Muscle layer of colon (tissue), 2 donors: ENCODE measurements around the gene TPP1.

Source experiments
- H3K27ac ChIP-seq: one replicate; pipeline ENCODE4 v1.7.0; 2013; ENCODE audit warnings: low read depth, mild to moderate bottlenecking, low read length, moderate library complexity
- H3K27me3 ChIP-seq, 2 donors: one replicate each; pipeline ENCODE4 v1.7.0; 2013; ENCODE audit warnings: low read length in 2 of 2, mild to moderate bottlenecking in 2 of 2; ENCODE audit not compliant: insufficient read depth in 2 of 2, control insufficient read depth in 1 of 2
- H3K36me3 ChIP-seq: one replicate; pipeline ENCODE4 v1.7.0; 2013; ENCODE audit warnings: mild to moderate bottlenecking, low read length; ENCODE audit not compliant: insufficient read depth
- H3K4me1 ChIP-seq: one replicate; pipeline ENCODE4 v1.7.0; 2013; ENCODE audit warnings: mild to moderate bottlenecking, low read length; ENCODE audit not compliant: insufficient read depth
- H3K4me3 ChIP-seq, 2 donors: one replicate each; pipeline ENCODE4 v1.7.0; 2013; ENCODE audit warnings: low read length in 2 of 2, low read depth in 1 of 2, mild to moderate bottlenecking in 1 of 2, moderate library complexity in 1 of 2
- H3K9ac ChIP-seq: one replicate; pipeline ENCODE4 v1.7.0; 2013; ENCODE audit warnings: low read length
- H3K9me3 ChIP-seq: one replicate; pipeline ENCODE4 v1.7.0; 2013; ENCODE audit warnings: mild to moderate bottlenecking, low read length
- donor health status: abdominal sarcoma.
- donor health status: Adenocarcinoma of cecum.

TPP1 gene

DNA sequence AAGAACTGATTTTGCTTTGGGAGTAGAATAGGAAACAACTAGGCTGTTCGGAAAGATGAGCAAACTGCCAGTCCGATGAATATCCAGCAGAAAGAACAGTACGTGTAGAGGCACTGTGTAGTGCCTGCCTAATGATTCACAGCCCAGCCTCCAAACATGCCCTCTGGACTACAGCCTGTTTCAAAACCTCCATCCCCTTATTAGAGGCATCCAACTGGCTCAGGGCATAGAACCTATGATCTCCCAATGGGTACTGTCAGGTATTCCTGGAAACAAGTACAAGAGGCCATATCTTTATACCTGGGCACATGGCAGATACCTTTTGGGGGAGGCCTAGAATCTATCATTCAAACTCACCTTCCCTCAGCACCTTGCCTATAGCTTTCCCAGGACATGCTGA lies 20.7 kb downstream of the TPP1 start:
- H3K4me1 ChIP-seq = peaks cover 86% of the 10 kb centered on the region
- H3K9me3 ChIP-seq = no peaks in the 10 kb centered on the region
- H3K27ac ChIP-seq = peak overlapping the region; percentile 31
- H3K4me3 ChIP-seq = no peak overlapping the region
- peaks cover 51% of the 10 kb centered on the region for H3K36me3 ChIP-seq
- no peaks in the 10 kb centered on the region for H3K27me3 ChIP-seq
- no peak overlapping the region for H3K9ac ChIP-seq

DNA sequence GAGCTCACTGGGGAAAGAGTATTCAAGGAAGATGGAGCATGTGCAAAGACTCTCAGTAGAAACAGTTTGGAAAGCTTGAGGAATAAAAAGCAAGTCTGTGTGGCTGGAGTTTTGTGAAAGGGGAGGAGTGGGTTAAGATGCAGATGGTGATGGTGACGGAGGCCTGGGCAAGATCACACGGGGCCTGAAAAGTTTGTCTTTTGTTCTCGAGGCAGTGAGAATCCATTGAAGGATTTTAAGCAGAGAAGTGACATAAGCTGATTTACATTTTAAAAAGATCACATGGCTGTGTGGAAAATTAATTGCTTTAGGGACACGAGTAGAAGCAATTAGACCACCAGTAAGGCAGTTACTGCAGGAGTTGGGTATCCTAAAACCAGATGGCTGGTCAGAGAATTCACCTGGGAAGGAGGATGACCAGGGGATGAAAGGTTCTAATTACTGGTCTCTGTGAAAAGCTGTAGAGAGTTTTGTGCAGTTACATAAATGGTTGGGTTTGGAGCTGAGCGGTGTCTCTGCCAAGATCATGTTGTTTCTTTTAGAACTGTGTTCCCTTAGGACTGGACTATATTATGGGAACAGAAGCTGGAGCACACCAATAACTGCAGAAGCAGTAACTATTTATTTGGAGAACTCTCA lies 22.9 kb downstream of the TPP1 start:
- peak overlapping the region; percentile 12 for H3K9ac ChIP-seq
- H3K4me1 ChIP-seq = peaks cover 83% of the 10 kb centered on the region
- H3K36me3 ChIP-seq = peaks cover 56% of the 10 kb centered on the region
- no peaks in the 10 kb centered on the region for H3K9me3 ChIP-seq
- H3K27me3 ChIP-seq = no peaks in the 10 kb centered on the region
- H3K4me3 ChIP-seq = no peak overlapping the region
- H3K27ac ChIP-seq = peak overlapping the region; percentile 80

GRCh38 chr11:6594142-6594768 lies 25.0 kb downstream of the TPP1 start:
- Histone ChIP-seq H3K4me3 (no peak overlapping the region), H3K36me3 (peaks cover 35% of the 10 kb centered on the region), H3K9me3 (no peaks in the 10 kb centered on the region), H3K9ac (no peak overlapping the region), H3K27ac (peak overlapping the region; percentile 56), H3K27me3 (no peaks in the 10 kb centered on the region), H3K4me1 (peaks cover 65% of the 10 kb centered on the region)

- Histone ChIP-seq H3K27ac (peak overlapping the region; percentile 74), H3K9ac (peak overlapping the region; percentile 13), H3K9me3 (no peaks in the 10 kb centered on the region), H3K36me3 (peaks cover 11% of the 10 kb centered on the region), H3K4me3 (no peak overlapping the region), H3K27me3 (no peaks in the 10 kb centered on the region), H3K4me1 (peaks cover 32% of the 10 kb centered on the region)
Observed at GRCh38 chr11:6588018-6588417, 31.2 kb downstream of the TPP1 start.

DNA sequence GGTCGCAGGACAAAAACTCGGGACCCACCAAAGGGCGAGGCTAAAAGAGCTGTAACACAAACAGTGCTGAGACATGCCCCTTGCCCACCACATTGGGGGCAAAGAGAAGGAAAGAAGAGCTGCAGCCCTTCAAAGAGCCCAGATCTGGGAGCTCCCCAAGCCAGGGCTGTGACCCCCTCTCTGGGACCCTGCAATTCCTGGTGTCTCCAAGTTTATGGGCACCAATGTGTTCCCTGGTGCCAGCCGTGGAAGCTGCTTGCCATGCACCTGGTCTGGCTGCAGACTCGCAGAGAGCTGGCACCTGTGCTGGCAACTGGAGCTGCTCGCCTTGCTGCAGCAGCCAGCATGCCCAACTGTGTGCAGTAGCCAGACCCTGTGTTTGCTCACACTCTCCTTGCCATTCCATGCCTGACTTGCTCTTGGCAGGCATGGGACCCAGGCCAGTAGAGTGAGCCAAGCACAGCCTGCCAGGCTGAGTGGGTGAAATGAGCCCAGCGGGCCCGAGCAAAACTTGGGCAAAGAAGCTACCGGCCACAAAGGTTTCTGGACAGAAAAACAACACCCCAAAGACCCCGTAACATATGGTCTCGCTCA lies 31.8 kb downstream of the TPP1 start:
- Histone ChIP-seq H3K27ac (peak overlapping the region; percentile 74), H3K9me3 (no peaks in the 10 kb centered on the region), H3K27me3 (no peaks in the 10 kb centered on the region), H3K4me3 (no peak overlapping the region), H3K9ac (peak overlapping the region; percentile 13), H3K36me3 (peaks cover 5% of the 10 kb centered on the region), H3K4me1 (peaks cover 26% of the 10 kb centered on the region)

DNA sequence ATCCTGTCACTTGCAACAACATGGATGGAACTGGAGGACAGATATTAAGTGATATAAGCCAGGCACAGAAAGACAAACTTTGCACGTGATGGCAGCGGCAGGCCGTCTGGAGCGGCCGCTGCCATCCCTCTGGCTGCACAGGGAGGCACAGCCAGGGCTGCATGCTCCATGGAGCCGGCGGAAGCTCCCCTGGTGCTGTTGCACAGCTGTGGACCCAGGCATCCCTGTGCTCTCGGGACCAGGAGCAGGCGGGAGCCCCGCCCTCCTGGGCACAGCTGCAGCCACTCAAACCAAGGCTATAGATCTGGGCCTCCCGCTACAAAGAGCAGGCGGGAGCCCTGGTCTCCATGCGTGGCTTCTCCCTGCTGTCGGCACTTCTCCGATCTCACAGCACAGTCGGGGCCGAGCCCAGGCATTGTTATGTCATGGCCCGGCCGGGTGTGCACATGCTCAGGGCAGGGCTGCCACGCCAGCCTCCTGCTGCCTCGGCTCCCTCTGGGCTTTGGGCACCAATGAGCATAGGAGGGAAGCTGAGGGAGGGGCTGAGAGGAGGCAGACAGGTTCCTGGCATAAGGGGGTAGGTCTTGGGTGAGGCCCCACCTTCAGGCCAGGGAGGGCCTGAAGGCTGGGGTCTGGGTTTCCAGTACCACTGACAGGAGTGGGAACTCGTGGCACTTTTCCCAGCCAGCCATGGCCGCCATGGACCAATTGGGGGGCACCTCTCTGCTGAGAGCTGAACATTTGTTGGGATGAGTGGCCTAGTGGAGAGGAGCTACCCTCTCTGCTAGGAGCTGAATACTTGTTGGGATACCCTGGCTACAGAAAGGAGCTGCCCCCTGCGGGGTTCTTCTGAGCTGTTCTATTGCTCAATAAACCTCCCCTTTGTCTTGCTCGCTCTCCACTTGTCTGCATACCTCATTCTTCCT lies 32.5 kb downstream of the TPP1 start:
- Histone ChIP-seq H3K4me3 (peak overlapping the region in 1 of 2 donors; percentile 48), H3K9ac (no peak overlapping the region), H3K27me3 (no peaks in the 10 kb centered on the region), H3K27ac (peak overlapping the region; percentile 74), H3K4me1 (peaks cover 24% of the 10 kb centered on the region), H3K36me3 (peaks cover under 1% of the 10 kb centered on the region), H3K9me3 (no peaks in the 10 kb centered on the region)

- Histone ChIP-seq H3K9ac (no peak overlapping the region), H3K36me3 (no peaks in the 10 kb centered on the region), H3K4me1 (peaks cover 24% of the 10 kb centered on the region), H3K9me3 (no peaks in the 10 kb centered on the region), H3K27ac (no peak overlapping the region), H3K4me3 (no peak overlapping the region), H3K27me3 (no peaks in the 10 kb centered on the region)
Observed at GRCh38 chr11:6584528-6584927, 34.7 kb downstream of the TPP1 start.

GRCh38 chr11:6583584-6583983 lies 35.6 kb downstream of the TPP1 start:
- H3K27me3 ChIP-seq = no peaks in the 10 kb centered on the region
- no peaks in the 10 kb centered on the region for H3K36me3 ChIP-seq
- H3K4me1 ChIP-seq = peaks cover 24% of the 10 kb centered on the region
- no peaks in the 10 kb centered on the region for H3K9me3 ChIP-seq
- H3K9ac ChIP-seq = no peak overlapping the region
- H3K27ac ChIP-seq = no peak overlapping the region
- H3K4me3 ChIP-seq = no peak overlapping the region

DNA sequence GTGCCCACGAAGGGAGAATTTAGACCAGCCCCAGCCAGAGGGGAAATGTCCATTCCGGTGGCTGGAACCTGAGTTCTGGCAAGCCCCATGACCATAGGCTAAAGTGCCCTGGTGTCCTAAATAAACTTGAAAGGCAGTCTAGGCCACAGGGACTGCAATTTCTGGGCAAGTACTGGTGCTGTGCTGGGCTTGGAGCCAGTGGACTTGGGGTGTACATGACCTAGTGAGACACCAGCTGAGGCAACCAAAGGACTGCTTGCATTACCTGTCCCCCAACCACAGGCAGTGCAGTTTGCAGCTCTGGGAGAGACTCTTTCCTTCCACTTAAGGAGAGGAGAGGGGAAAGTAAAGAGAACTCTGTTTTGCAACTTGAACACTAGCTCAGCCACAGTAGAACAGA lies 39.5 kb downstream of the TPP1 start:
- H3K9me3 ChIP-seq = no peaks in the 10 kb centered on the region
- peaks cover 33% of the 10 kb centered on the region for H3K4me1 ChIP-seq
- H3K36me3 ChIP-seq = no peaks in the 10 kb centered on the region
- no peak overlapping the region for H3K4me3 ChIP-seq
- H3K27me3 ChIP-seq = no peaks in the 10 kb centered on the region
- no peak overlapping the region for H3K9ac ChIP-seq
- H3K27ac ChIP-seq = no peak overlapping the region

DNA sequence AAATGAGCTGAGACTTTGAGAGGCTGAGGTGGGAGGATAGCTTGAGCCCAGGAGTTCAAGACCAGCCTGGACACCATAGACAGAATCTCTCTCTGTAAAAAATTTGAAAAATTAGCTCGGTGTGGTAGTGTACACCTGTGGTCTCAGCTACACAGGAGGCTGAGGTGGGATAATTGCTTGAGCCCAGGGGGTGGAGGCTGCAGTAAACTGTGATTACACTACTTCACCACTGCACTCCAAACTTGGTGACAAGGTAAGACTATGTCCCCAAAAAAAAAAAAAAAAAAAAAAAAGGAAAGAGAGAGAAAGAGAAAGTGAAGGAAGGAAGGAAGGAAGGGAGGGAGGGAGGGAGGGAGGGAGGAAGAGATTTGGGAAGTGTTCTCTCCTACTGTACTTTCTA lies 41.1 kb downstream of the TPP1 start:
- no peak overlapping the region for H3K9ac ChIP-seq
- no peaks in the 10 kb centered on the region for H3K36me3 ChIP-seq
- no peaks in the 10 kb centered on the region for H3K9me3 ChIP-seq
- no peak overlapping the region for H3K4me3 ChIP-seq
- H3K27me3 ChIP-seq = no peaks in the 10 kb centered on the region
- H3K27ac ChIP-seq = no peak overlapping the region
- H3K4me1 ChIP-seq = peaks cover 33% of the 10 kb centered on the region
